Right cardiac atrium (tissue), 5 donors: ENCODE data around the gene SRSF8. TPM values are rescaled to one million over a fixed set of nuclear protein-coding genes. Genes with fewer than 3 reads are reported as not detected.

Experiments
- ATAC-seq, 2 donors: fragments of 200-7000 bp; cut with Tn5 transposase; one replicate each; pipeline versions ENCODE4 v1.8.0 to v1.9.1; 2020; ENCODE audit warnings: moderate library complexity in 2 of 2, mild to moderate bottlenecking in 1 of 2
- DNase-seq, 3 donors: peaks; one replicate each; pipeline ENCODE4 v3.0.0-alpha.2; 2020
- H3K27ac ChIP-seq: one replicate; pipeline ENCODE4 v1.5.1; 2013; ENCODE audit warnings: mild to moderate bottlenecking, low read length, control low read depth, moderate library complexity
- H3K27me3 ChIP-seq: one replicate; pipeline ENCODE4 v1.6.1; 2013; ENCODE audit not compliant: control insufficient read depth, insufficient read depth
- H3K4me1 ChIP-seq: one replicate; pipeline ENCODE4 v1.6.1; 2013; ENCODE audit warnings: low read length; ENCODE audit not compliant: control insufficient read depth, insufficient read depth
- H3K4me3 ChIP-seq: one replicate; pipeline ENCODE4 v1.5.1; 2013; ENCODE audit warnings: low read length, control low read depth
- H3K9me3 ChIP-seq: one replicate; pipeline ENCODE4 v1.6.1; 2013; ENCODE audit warnings: low read length; ENCODE audit not compliant: control insufficient read depth
- WGBS: extraction: QIAGEN DNeasy Blood & Tissue Kit; methylation state at CpG from one replicate; pipeline ENCODE4 v1.1.7; 2013; 5-methylcytosine and 5-hydroxymethylcytosine counted together
- intact Hi-C, 4 donors: fragments of 100-400 bp; cut with DNase I; formaldehyde crosslinking; loops; one replicate each; pipeline versions ENCODE4 v1.11.0 to v1.14.0; 2022 to 2023
- polyA plus RNA-seq: library from polyadenylated mRNA; stranded (reverse); fragments of 200-250 nt; gene quantifications from one replicate; pipeline ENCODE4 v1.2.3, GENCODE V29; 2013
- total RNA-seq, 4 donors: library from RNA; stranded (reverse); fragmentation: NEBNext Ultra II Directional; extraction: Animal tissue kit (Norgen Biotek cat#: 25700); gene quantifications; one replicate each; pipeline ENCODE4 v1.2.1, GENCODE V29; 2021
- donor health status: healthy with polysubstance abuse.
- donor health status: DM: no; HTN: yes; CAD: no.
- donor health status: DM: no; HTN: no; CAD: no.
- donor health status: DM: no; HTN: yes; CAD: no; lungs with severe emphysema.
- donor health status: DM: yes; HTN: yes; CAD: no.

The SRSF8 gene
- total and polyA plus RNA-seq, 5 donors: 30.5 to 39.4 (median 33.9) TPM

DNA sequence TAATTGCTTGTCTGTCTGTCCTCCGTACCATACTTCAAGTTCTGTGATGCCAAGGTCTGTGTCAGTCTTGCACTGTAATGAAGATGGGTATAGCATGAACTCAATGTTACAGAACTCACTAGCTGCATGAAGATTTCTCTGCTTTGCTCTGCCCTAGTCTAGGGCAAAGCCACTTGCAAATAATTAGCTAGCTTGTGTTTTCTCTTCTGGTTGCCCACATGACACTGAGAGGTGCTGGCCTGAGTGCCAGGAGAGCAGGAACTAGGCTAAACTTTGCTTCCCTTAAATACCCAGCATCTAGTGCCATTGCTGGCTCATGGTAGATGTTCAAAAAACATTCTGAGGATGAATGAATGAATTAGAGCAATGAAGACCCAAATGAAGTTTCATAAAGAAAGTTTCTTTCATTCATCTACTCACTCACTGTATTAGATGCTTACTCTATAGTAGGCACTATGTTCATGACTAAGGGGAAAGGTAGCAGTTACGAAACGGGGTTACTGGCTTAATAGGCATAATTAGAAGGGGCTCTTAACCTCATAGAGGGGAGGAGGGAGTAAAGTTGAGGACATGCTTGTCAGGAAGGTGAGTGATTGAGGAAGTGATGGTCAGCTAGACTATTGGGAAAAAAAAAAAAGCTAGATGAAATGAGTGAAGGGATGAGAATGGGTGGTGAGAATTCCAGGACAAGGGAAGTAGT, 18.5 kb downstream of the SRSF8 start:
- Histone ChIP-seq H3K4me1 (peaks cover 3% of the 10 kb centered on the region), H3K27me3 (no peaks in the 10 kb centered on the region), H3K9me3 (no peaks in the 10 kb centered on the region), H3K4me3 (no peak overlapping the region), H3K27ac (no peak overlapping the region)
- ATAC-seq: no peak
- WGBS: 87% methylated on average over 3 of the region's 3 CpGs
- no peak for DNase-seq
- intact Hi-C loops: no loop called here

DNA sequence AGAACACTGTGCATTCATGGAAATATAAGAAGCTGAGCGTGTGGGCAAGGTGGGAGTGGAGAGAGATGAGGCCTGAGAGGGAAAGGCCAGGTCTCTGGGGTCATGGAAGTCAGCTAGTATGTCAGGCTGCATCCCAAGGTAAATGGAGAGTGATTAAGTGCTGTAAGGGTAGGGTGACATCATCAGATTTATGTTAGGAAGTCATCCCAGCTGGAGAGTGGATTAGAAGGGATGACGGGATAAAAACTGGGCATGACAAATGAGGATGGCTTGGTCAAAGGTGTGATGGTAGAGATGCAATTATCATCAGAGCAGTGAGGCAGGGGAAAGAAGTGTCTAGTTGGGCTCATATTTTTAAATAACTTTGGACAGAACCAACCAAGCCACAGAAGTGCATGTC, 19.4 kb downstream of the SRSF8 start:
- WGBS: 85% methylated on average over 2 of the region's 2 CpGs
- no peaks in the 10 kb centered on the region for H3K27me3 ChIP-seq
- ATAC-seq (no peak), DNase-seq (no peak)
- H3K27ac ChIP-seq: no peak overlapping the region
- H3K4me1 ChIP-seq: peaks cover 5% of the 10 kb centered on the region
- no peak overlapping the region for H3K4me3 ChIP-seq
- no peaks in the 10 kb centered on the region for H3K9me3 ChIP-seq
- intact Hi-C loops: no loop called here

- no peak for DNase-seq
- H3K4me1 ChIP-seq: peaks cover 5% of the 10 kb centered on the region
- 95% methylated on average over 1 of the region's 1 CpG for WGBS
- no peaks in the 10 kb centered on the region for H3K9me3 ChIP-seq
- H3K4me3 ChIP-seq: no peak overlapping the region
- ATAC-seq: no peak
- no peaks in the 10 kb centered on the region for H3K27me3 ChIP-seq
- no peak overlapping the region for H3K27ac ChIP-seq
- intact Hi-C loops: no loop called here
Observed at GRCh38 chr11:95086836-95087570, 20.3 kb downstream of the SRSF8 start.

DNA sequence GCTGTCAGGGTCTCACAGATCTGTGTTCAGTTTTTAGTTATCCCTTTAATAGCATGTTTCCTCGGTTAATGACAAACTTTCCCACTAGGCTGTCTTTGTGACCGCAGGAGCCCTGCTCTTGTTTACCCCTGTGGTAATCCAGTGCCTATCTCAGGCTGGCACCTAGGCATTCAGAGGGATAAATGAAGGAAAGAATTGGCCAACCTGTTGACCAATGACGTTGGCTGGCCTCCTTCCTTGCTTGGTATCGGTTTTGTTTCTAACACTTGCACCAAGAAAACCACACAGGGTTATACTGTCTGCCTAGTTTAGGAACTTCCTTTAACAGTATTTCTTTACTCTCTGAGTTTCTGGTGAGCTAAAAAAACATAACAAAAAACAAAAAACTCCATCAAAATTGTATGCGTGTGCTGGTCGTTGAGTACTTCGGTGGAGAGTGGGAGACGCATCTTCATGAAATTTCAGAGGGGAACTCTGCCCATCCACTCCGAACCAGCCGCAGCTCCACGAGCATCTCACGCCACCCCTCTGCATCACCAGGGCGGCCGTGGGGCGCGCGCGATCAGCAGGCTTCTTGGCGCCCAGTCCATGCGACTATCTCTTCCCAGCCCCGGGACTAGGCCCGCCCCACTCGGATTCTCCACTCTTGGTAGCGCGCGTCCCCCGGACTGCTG, 22.4 kb downstream of the SRSF8 start:
- H3K27ac ChIP-seq: peak overlapping the region; percentile 86
- intact Hi-C loops: no loop called here
- H3K27me3 ChIP-seq: no peaks in the 10 kb centered on the region
- peak; percentile 79 for ATAC-seq
- peak in 1 of 3 donors; percentile 40 for DNase-seq
- no peaks in the 10 kb centered on the region for H3K9me3 ChIP-seq
- WGBS: 10% methylated on average over 27 of the region's 27 CpGs
- H3K4me1 ChIP-seq: peaks cover 5% of the 10 kb centered on the region
- peak overlapping the region; percentile 52 for H3K4me3 ChIP-seq

- Histone ChIP-seq H3K4me1 (peaks cover 5% of the 10 kb centered on the region), H3K27me3 (no peaks in the 10 kb centered on the region), H3K9me3 (no peaks in the 10 kb centered on the region), H3K27ac (peak within 1 kb of the TSS; percentile 86), H3K4me3 (peak within 1 kb of the TSS; percentile 52)
- ATAC-seq (peak; percentile 98 to 99), DNase-seq (peak; percentile 86 to 95 (median 94))
- WGBS: under 1% methylated on average over 106 of the region's 106 CpGs
- intact Hi-C loops: loop anchor here in 1 of 4 donors (10.0 kb wide), 1 partner anchor 55 kb away; no protein-coding TSS in a partner anchor
Observed at GRCh38 chr11:95089620-95090542, 23.2 kb downstream of the SRSF8 start, which contains the start of gene ENDOD1. ENDOD1 (plus strand) TSS chr11:95089846; CDS start chr11:95089928, 82 bp downstream.

- DNase-seq (no peak), ATAC-seq (no peak)
- intact Hi-C loops: loop anchor here in 1 of 4 donors (10.0 kb wide), 1 partner anchor 53 kb away; no protein-coding TSS in a partner anchor
- Histone ChIP-seq H3K4me3 (no peak overlapping the region), H3K27me3 (no peaks in the 10 kb centered on the region), H3K4me1 (peaks cover 5% of the 10 kb centered on the region), H3K9me3 (no peaks in the 10 kb centered on the region), H3K27ac (no peak overlapping the region)
Observed at GRCh38 chr11:95091663-95092180, 25.0 kb downstream of the SRSF8 start.

DNA sequence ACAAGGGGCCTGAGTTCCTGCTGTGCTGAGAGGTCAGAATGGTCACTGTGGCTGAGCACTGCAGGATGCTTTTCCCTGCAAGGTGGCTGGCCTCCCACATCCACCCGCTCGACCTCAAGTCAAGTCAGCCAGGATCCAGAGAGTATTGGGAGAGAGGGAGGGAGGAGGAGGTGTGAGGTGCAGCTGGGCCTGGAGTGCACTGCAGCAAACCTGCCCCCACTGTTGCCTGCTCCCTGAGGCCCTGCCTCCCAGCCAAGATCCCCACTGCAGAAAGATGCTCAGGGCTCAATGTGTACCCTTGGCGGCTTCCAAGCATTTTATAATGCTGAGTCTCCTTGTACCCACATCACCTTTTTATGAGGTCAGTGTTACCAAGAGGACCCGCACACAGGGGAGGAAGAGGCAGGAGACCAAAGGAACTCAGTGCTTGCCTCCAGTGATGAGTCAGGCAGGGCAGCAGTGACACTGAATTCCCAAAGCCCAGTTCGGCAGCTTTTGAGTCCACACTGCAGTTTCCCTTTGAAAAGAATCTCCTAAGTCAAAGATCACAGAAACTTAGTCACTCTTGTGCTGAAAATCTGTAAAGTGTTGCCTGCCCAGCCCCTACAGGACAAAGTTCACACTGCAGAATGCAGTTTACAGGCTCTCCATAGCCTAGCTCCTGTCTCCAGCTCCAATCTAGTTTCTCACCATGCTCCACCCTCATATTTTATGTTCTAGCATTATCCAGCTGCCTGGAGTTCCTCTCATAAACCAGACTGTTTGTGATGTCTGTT, 26.0 kb downstream of the SRSF8 start:
- Histone ChIP-seq H3K27ac (no peak overlapping the region), H3K27me3 (no peaks in the 10 kb centered on the region), H3K4me3 (no peak overlapping the region), H3K9me3 (no peaks in the 10 kb centered on the region), H3K4me1 (peaks cover 5% of the 10 kb centered on the region)
- ATAC-seq (no peak), DNase-seq (no peak)
- 58% methylated on average over 5 of the region's 5 CpGs for WGBS
- intact Hi-C loops: loop anchor here in 1 of 4 donors (10.0 kb wide), 1 partner anchor 52 kb away; no protein-coding TSS in a partner anchor

GRCh38 chr11:95093548-95093947, 26.8 kb downstream of the SRSF8 start:
- no peak overlapping the region for H3K4me3 ChIP-seq
- DNase-seq (no peak), ATAC-seq (no peak)
- no peak overlapping the region for H3K27ac ChIP-seq
- intact Hi-C loops: loop anchor here in 1 of 4 donors (10.0 kb wide), 1 partner anchor 51 kb away; no protein-coding TSS in a partner anchor
- peaks cover 5% of the 10 kb centered on the region for H3K4me1 ChIP-seq
- no peaks in the 10 kb centered on the region for H3K27me3 ChIP-seq
- H3K9me3 ChIP-seq: no peaks in the 10 kb centered on the region
- WGBS: 92% methylated on average over 3 of the region's 3 CpGs

GRCh38 chr11:95095858-95096587, 29.3 kb downstream of the SRSF8 start:
- Histone ChIP-seq H3K4me1 (peaks cover 4% of the 10 kb centered on the region), H3K27me3 (no peaks in the 10 kb centered on the region), H3K4me3 (no peak overlapping the region), H3K27ac (no peak overlapping the region), H3K9me3 (no peaks in the 10 kb centered on the region)
- DNase-seq: no peak
- 32% methylated on average over 4 of the region's 4 CpGs for WGBS
- intact Hi-C loops: loop anchor here in 1 of 4 donors (10.0 kb wide), 1 partner anchor 49 kb away; no protein-coding TSS in a partner anchor
- no peak for ATAC-seq
